KMS-11 (cell line): ENCODE results near the gene ELF1.

Experiments used
- H2AFZ ChIP-seq: fragments of 200-600 bp; sonication (generic); 2 replicates; pipeline ENCODE4 v1.6.1; 2016; ENCODE audit warnings: antibody characterized with exemption, mixed run types, low read depth
- H3K27ac ChIP-seq: fragments of 200-600 bp; sonication (generic); 2 replicates; pipeline ENCODE4 v1.6.1; 2016; ENCODE audit warnings: mild to moderate bottlenecking, mixed run types
- H3K27me3 ChIP-seq: fragments of 200-600 bp; sonication (generic); 2 replicates; pipeline ENCODE4 v1.6.1; 2017; ENCODE audit warnings: mild to moderate bottlenecking, low read depth, mixed run types, moderate library complexity; ENCODE audit not compliant: insufficient read depth
- H3K36me3 ChIP-seq: fragments of 200-600 bp; sonication (generic); 2 replicates; pipeline ENCODE4 v1.6.1; 2017; ENCODE audit warnings: mild to moderate bottlenecking, mixed run types; ENCODE audit not compliant: insufficient read depth
- H3K4me1 ChIP-seq: fragments of 200-600 bp; sonication (generic); 2 replicates; pipeline ENCODE4 v1.6.1; 2016; ENCODE audit warnings: mild to moderate bottlenecking, low read depth, mixed run types; ENCODE audit not compliant: poor library complexity, severe bottlenecking
- H3K4me2 ChIP-seq: fragments of 200-600 bp; sonication (generic); 2 replicates; pipeline ENCODE4 v1.7.0; 2016; ENCODE audit warnings: mild to moderate bottlenecking, mixed run types
- H3K4me3 ChIP-seq: fragments of 200-600 bp; sonication (generic); IDR thresholded peaks from 2 replicates; pipeline ENCODE4 v1.6.1; 2017; ENCODE audit warnings: low read depth, low read length, mixed read lengths; ENCODE audit not compliant: insufficient read depth
- H3K79me2 ChIP-seq: fragments of 200-600 bp; sonication (generic); 2 replicates; pipeline ENCODE4 v1.6.1; 2016; ENCODE audit warnings: low read depth, mixed run types; ENCODE audit not compliant: insufficient read depth
- H3K9ac ChIP-seq: fragments of 200-600 bp; sonication (generic); 2 replicates; pipeline ENCODE4 v1.6.1; 2016; ENCODE audit warnings: mild to moderate bottlenecking, mixed run types
- H4K20me1 ChIP-seq: fragments of 200-600 bp; sonication (generic); 2 replicates; pipeline ENCODE4 v1.6.1; 2016; ENCODE audit warnings: mild to moderate bottlenecking, mixed run types; ENCODE audit not compliant: insufficient read depth
- TF ChIP-seq, protein P1 (sequence below): fragments of 200-600 bp; sonication (generic); conservative IDR thresholded peaks from 2 replicates; pipeline ENCODE4 v1.6.1; 2017; ENCODE audit warnings: low read depth, mild to moderate bottlenecking, antibody characterized with exemption, low read length, moderate library complexity, mixed read lengths

ELF1 gene

DNA sequence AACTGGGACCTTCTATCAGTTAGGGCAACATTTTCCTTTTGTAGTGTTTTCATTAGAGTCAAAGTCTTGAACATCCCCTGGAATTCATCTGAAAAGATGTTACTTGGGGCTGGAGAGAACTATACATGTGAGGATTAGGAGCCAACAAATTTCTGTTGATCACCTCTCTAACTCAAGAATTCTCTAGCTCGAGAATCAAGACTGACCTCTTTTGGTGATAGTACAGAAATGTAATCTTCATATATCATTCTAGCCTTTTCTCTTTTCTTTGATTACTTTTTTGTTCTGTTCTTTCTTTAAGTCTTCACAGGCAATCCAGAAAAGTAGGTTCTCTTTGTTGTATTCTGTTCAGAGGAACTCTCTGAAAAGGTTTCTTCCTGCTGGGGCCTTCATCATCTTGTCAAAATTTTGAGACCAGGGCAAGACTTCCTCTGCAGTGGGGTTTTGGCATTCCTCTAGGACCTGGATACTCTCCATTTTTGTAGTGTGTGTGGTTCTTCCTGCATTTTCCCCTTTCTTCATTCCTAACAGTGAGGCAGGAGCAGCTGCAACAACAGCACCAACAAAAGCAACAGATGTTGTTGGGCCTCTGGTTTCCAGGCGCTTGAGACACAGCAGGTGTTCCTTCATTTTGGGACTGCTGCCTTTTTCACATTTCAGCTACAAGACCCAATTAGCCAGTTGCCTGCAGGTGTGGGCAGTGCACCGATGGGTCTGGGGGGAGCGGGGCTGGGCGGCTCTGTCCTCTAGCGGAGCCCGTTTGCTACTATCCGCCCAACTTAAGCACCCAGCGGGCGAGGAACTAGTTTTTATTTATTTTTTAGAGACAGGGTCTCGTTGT is 26.2 kb downstream of the ELF1 start:
- H3K9ac ChIP-seq = peak overlapping the region; percentile 35; the same call in 1 of the 2 replicates
- H3K4me3 ChIP-seq = no peak overlapping the region
- no peaks in the 10 kb centered on the region for H3K36me3 ChIP-seq
- no peaks in the 10 kb centered on the region for H3K27me3 ChIP-seq
- no peak overlapping the region for H2AFZ ChIP-seq
- no peaks in the 10 kb centered on the region for H4K20me1 ChIP-seq
- TF ChIP-seq, protein P1, sequence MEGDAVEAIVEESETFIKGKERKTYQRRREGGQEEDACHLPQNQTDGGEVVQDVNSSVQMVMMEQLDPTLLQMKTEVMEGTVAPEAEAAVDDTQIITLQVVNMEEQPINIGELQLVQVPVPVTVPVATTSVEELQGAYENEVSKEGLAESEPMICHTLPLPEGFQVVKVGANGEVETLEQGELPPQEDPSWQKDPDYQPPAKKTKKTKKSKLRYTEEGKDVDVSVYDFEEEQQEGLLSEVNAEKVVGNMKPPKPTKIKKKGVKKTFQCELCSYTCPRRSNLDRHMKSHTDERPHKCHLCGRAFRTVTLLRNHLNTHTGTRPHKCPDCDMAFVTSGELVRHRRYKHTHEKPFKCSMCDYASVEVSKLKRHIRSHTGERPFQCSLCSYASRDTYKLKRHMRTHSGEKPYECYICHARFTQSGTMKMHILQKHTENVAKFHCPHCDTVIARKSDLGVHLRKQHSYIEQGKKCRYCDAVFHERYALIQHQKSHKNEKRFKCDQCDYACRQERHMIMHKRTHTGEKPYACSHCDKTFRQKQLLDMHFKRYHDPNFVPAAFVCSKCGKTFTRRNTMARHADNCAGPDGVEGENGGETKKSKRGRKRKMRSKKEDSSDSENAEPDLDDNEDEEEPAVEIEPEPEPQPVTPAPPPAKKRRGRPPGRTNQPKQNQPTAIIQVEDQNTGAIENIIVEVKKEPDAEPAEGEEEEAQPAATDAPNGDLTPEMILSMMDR = no peak
- H3K79me2 ChIP-seq = peaks cover 100% of the 10 kb centered on the region
- peak overlapping the region; percentile 98 for H3K27ac ChIP-seq
- peaks cover 100% of the 10 kb centered on the region for H3K4me1 ChIP-seq
- H3K4me2 ChIP-seq = peak overlapping the region; percentile 95

DNA sequence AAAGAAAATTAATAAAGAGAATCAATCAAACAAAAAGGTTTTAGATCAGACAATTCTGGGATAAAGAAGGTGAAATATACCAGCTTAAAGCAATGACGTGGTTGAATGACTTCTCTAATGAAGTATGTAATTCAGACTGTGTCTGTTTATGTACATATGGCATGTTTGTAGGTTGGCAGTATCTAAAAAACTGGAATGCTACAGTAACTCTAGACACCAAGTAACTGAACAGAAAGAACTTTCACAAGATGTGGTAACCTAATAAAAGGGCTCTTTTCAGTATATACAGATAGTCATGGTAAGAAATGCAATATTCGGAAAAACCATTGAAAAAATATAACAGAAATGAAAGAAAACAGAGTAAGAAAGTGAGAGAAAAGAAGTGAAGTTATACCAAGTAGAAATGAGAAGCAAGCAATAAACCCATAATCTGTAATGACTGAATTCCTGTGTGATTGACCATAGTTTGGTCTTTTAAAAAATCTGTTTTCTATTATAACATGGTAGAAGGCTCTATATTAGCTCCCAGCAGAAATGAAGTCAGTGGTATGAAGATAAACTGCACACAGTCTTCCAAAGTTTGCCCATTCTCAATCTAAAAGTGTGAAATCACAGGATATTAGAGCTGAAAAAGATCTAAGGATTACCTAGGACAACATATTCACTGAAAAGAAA is 31.4 kb downstream of the ELF1 start:
- H3K9ac ChIP-seq = peak overlapping the region; percentile 20; the same call in 1 of the 2 replicates
- H3K27me3 ChIP-seq = no peaks in the 10 kb centered on the region
- no peak overlapping the region for H3K4me3 ChIP-seq
- peaks cover 96% of the 10 kb centered on the region for H3K4me1 ChIP-seq
- no peaks in the 10 kb centered on the region for H3K36me3 ChIP-seq
- peaks cover 99% of the 10 kb centered on the region for H3K79me2 ChIP-seq
- peak overlapping the region; percentile 81 for H3K4me2 ChIP-seq
- H3K27ac ChIP-seq = peak overlapping the region; percentile 98
- no peaks in the 10 kb centered on the region for H4K20me1 ChIP-seq
- no peak overlapping the region for H2AFZ ChIP-seq
- TF ChIP-seq, protein P1 = no peak

DNA sequence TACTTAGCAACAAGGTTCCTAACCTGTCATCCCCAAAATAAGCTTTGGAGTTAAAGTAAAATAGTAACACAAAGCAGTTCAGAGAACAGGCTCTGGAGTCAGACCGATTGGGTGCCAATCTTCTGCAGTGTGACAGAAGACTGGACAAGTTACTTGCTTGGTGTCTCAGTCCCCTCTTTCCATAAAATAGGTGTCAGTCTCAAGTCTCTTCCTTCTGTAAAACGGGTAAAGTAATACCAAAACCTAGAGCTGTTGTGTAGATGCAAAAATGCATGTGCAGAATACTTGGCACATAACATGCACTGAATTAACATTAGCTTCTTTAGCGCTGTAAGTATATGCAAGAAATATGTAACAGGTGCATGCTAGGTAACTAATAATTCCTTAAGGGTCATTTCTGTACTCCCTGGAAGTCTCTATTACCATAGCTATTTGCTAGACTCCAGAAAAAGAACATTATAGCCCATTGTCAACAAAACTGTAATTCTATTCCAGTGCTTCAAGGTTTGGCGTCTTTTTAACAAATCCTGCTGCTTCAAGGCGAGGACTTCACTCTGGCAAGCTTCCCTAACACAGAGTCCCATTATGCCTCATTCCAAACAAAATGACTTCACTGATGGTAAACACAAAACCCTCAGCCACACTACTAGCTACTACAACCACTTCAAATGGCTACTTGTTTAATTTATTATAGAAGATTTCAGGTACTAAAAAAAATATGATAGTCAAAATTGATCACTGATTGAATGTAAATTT is 32.8 kb downstream of the ELF1 start:
- Histone ChIP-seq H2AFZ (no peak overlapping the region), H3K27ac (peak overlapping the region; percentile 98), H3K27me3 (no peaks in the 10 kb centered on the region), H3K4me1 (peaks cover 84% of the 10 kb centered on the region), H3K36me3 (no peaks in the 10 kb centered on the region), H3K9ac (peak overlapping the region; percentile 96; the same call in 1 of the 2 replicates), H3K79me2 (peaks cover 99% of the 10 kb centered on the region), H3K4me3 (no peak overlapping the region), H4K20me1 (no peaks in the 10 kb centered on the region), H3K4me2 (peak overlapping the region; percentile 81)
- TF ChIP-seq, protein P1 = no peak

DNA sequence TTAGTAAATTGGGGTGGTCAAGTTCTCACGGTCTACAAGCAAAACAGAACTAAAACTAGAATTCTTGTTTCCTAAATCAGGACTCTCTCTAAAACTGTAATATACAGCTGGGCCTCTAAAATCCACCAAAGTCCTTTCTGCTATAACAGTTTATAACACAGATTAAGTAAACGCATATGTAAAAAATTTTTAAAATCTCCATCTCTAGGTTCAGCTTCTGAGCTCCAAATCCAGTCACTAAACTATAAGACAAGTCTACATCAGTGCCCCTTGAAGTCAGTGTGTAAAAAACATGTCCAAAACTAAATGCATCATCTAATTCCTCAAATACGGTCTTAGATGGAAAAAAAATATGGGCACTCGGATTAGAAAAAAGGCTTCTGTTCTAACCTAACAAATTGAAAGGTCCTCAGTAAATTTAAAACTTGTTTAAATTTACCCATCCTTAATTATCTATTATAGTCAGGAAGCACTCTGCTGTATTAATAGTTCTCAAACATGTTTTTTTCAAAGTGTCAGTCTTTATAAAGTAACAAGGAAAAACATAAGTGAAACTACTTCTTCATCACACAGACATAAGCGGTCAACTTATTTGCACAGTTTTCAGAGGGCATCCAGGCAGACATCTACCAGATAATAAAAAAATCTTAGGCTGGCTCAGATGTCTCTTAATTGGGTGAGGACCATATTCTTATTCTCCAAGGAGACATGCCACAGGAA is 33.6 kb downstream of the ELF1 start:
- TF ChIP-seq, protein P1 = no peak
- Histone ChIP-seq H3K4me3 (no peak overlapping the region), H3K27ac (peak overlapping the region; percentile 98), H2AFZ (no peak overlapping the region), H3K27me3 (no peaks in the 10 kb centered on the region), H3K4me2 (peak overlapping the region; percentile 81), H4K20me1 (no peaks in the 10 kb centered on the region), H3K4me1 (peaks cover 77% of the 10 kb centered on the region), H3K79me2 (peaks cover 99% of the 10 kb centered on the region), H3K9ac (peak overlapping the region; percentile 96), H3K36me3 (no peaks in the 10 kb centered on the region)
